Ovary (tissue), 9 donors: Measurements from ENCODE around the gene CEP162. TPM values are rescaled to one million over a fixed set of nuclear protein-coding genes. Genes with fewer than 3 reads are reported as not detected.
"Not testable (repeated sequence)": the region's sequence is repeated elsewhere in the genome, so short reads cannot be mapped to it uniquely, and the experiment has no call there.

Experiments
- DNase-seq, 5 donors: peaks; one replicate each; pipeline ENCODE4 v3.0.0-alpha.2; 2019 to 2020
- H3K27ac ChIP-seq, 2 donors: fragments of 200-600 bp; one replicate each; pipeline versions ENCODE4 v1.5.1 to v1.8.0; 2019 to 2022
- H3K27me3 ChIP-seq: fragments of 200-600 bp; one replicate; pipeline ENCODE4 v1.8.0; 2022
- H3K36me3 ChIP-seq: fragments of 200-600 bp; sonication (generic); one replicate; pipeline ENCODE4 v1.5.1; 2019
- H3K4me1 ChIP-seq: one replicate; pipeline ENCODE4 v1.8.1; 2013; ENCODE audit warnings: mild to moderate bottlenecking, moderate library complexity; ENCODE audit not compliant: insufficient read depth
- H3K4me3 ChIP-seq: fragments of 200-600 bp; sonication (generic); one replicate; pipeline ENCODE4 v1.5.1; 2017
- H3K9me3 ChIP-seq, 2 donors: fragments of 200-600 bp in 1 of 2; sonication (generic) in 1 of 2; one replicate each; pipeline versions ENCODE4 v1.5.1 to v1.8.1; 2013 to 2019; ENCODE audit warnings: mild to moderate bottlenecking in 1 of 2, moderate library complexity in 1 of 2
- EP300 ChIP-seq: sonication (generic); formaldehyde crosslinking; IDR thresholded peaks from one replicate; pipeline ENCODE4 v1.6.1; 2017; ENCODE audit warnings: antibody characterized with exemption
- POLR2A ChIP-seq: fragments of 450-650 bp; IDR thresholded peaks from one replicate; pipeline ENCODE4 v1.6.1; 2017; ENCODE audit warnings: antibody characterized with exemption, mild to moderate bottlenecking, moderate library complexity
- WGBS, 3 donors: extraction: QIAGEN DNeasy Blood & Tissue Kit in 1 of 3; methylation state at CpG; one replicate each; pipeline versions ENCODE4 v1.1.5 to v1.1.7; 2013 to 2017; 5-methylcytosine and 5-hydroxymethylcytosine counted together
- intact Hi-C, 4 donors: fragments of 100-400 bp; cut with DNase I; formaldehyde crosslinking; loops; one replicate each; pipeline versions ENCODE4 v1.11.0 to v1.15.1; 2022 to 2023
- polyA plus RNA-seq, 2 donors: library from polyadenylated mRNA; stranded (reverse); fragments of 200-250 nt in 1 of 2; fragments of 350-450 nt in 1 of 2; fragmentation: Illumina TruSeq in 1 of 2; extraction: RNeasy Lipid Tissue Mini Kit (QIAGEN cat#74804) in 1 of 2; gene quantifications; one replicate each; pipeline ENCODE4 v1.2.3, GENCODE V29; 2013 to 2014
- total RNA-seq, 7 donors: library from RNA; depleted of rRNA in 2 of 7; stranded (reverse); fragments of >200 nt in 2 of 7; fragmentation: NEBNext Ultra II Directional in 3 of 7; extraction: Animal tissue kit (Norgen Biotek cat#: 25700) in 3 of 7; gene quantifications; one replicate each; pipeline versions ENCODE4 v1.1.0 to v1.2.4, GENCODE V29; 2016 to 2023
- TF ChIP-seq, protein P1 (sequence below), 3 donors: fragments of 450-650 bp in 2 of 3; fragments of 200-600 bp in 1 of 3; IDR thresholded peaks; one replicate each; pipeline versions ENCODE4 v1.5.1 to v1.8.0; 2016 to 2022; ENCODE audit warnings: antibody characterized with exemption in 3 of 3, mild to moderate bottlenecking in 1 of 3
- donor health status: DM: no; HTN: no; CAD: no; lungs with moderate emphysema.
- donor health status: DM: no; HTN: no; CAD: no.
- donor health status: Bipolar disorder and iron deficiency.
- donor health status: DM: yes; HTN: yes; CAD: no.
- donor health status: DM: no; HTN: no; CAD: no.
- donor health status: DM: yes; HTN: yes; CAD: no.

Gene CEP162
- total and polyA plus RNA-seq, 9 donors: 5.3 to 16.8 (median 9.7) TPM

DNA sequence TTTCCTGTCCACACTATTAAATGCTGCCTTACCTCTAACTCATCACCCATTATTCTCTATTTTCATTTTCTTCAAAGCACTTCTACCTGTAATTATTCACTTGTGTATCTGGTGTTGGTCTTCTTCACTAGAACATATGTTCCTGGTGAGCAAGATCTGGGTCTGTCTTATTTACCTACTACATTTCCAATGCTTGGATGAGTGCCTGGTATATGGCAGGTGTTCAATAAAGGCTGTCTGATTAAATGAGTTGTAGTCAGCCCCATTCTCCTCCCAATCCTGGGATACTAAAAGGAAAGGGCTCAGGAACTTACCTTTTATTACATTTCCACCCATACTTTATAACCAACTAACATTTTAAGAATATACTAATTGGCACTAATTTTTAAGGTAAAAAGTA, 61.0 kb downstream of the CEP162 start:
- Histone ChIP-seq H3K9me3 (no peaks in the 10 kb centered on the region), H3K27me3 (no peaks in the 10 kb centered on the region), H3K4me1 (no peaks in the 10 kb centered on the region), H3K4me3 (no peak overlapping the region), H3K27ac (no peak overlapping the region), H3K36me3 (no peaks in the 10 kb centered on the region)
- TF ChIP-seq, protein P1, sequence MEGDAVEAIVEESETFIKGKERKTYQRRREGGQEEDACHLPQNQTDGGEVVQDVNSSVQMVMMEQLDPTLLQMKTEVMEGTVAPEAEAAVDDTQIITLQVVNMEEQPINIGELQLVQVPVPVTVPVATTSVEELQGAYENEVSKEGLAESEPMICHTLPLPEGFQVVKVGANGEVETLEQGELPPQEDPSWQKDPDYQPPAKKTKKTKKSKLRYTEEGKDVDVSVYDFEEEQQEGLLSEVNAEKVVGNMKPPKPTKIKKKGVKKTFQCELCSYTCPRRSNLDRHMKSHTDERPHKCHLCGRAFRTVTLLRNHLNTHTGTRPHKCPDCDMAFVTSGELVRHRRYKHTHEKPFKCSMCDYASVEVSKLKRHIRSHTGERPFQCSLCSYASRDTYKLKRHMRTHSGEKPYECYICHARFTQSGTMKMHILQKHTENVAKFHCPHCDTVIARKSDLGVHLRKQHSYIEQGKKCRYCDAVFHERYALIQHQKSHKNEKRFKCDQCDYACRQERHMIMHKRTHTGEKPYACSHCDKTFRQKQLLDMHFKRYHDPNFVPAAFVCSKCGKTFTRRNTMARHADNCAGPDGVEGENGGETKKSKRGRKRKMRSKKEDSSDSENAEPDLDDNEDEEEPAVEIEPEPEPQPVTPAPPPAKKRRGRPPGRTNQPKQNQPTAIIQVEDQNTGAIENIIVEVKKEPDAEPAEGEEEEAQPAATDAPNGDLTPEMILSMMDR (IDR thresholded peaks at IDR 0.05): no peak
- TF ChIP-seq EP300 (no peak), POLR2A (no peak)
- intact Hi-C loops: no loop called here
- DNase-seq: no peak

DNA sequence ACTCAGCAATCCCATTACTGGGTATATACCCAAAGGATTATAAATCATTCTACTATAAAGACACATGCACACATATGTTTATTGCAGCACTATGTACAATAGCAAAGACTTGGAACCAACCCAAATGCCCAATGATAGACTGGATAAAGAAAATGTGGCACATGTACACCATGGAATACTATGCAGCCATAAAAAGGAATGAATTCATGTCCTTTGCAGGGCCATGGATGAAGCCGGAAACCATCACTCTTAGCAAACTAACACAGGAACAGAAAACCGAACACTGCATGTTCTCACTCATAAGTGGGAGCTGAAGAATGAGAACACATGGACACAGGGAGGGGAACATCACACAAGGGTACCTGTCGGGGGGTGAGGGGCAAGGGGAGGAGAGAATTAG, 63.1 kb downstream of the CEP162 start:
- H3K4me1 ChIP-seq, H3K36me3 ChIP-seq, H3K4me3 ChIP-seq, H3K27me3 ChIP-seq, DNase-seq, H3K27ac ChIP-seq, H3K9me3 ChIP-seq, intact Hi-C loops: not testable (repeated sequence)
- 99 to 100% (median 99%) methylated on average over 3 of the region's 3 CpGs for WGBS, 3 donors

DNA sequence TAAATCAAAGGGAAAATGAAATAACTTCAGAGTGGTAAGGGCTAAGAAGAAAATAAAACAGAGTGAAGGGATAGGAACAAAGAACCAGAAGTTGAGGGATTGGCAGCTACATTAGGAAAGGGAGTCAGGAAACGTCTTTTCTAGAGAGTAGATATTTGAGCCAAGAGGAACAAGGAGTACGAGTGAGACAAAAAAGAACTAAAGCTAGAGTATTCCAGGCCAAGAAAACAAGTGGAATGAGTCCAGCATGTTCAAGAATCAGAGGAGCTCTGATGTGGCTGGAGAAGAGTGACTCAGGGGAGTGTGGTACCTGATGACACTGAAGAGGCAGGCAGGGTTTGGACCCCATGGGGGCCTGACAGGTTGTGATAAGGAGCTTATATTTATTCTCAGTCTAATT, 66.3 kb downstream of the CEP162 start:
- H3K36me3 ChIP-seq: no peaks in the 10 kb centered on the region
- DNase-seq: no peak

DNA sequence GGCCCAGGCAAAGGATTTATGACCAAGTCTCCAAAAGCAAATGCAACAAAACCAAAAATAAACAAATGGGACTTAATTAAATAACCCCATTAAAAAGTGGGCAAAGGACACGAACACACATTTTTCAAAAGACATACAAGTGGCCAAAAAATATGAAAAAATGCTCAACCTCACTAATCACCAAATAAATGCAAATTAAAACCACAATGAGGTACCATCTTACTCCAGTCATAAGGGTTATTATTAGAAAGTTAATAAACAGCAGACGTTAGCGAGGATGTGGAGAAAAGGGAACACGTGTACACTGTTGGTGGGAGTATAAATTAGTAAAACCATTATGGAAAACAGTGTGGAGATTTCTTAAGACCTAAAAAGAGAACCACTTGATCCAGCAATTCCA, 71.1 kb downstream of the CEP162 start:
- no peaks in the 10 kb centered on the region for H3K9me3 ChIP-seq
- H3K36me3 ChIP-seq: no peaks in the 10 kb centered on the region
- no peak overlapping the region for H3K27ac ChIP-seq
- 67 to 84% (median 82%) methylated on average over 4 of the region's 4 CpGs for WGBS, 3 donors
- no peaks in the 10 kb centered on the region for H3K4me1 ChIP-seq
- H3K27me3 ChIP-seq: no peaks in the 10 kb centered on the region
- TF ChIP-seq, protein P1 (IDR thresholded peaks at IDR 0.05): no peak
- TF ChIP-seq POLR2A (no peak), EP300 (no peak)
- no peak overlapping the region for H3K4me3 ChIP-seq
- DNase-seq: no peak
- intact Hi-C loops: no loop called here

More for the DNA sequence above, 66.3 kb downstream of the CEP162 start:
- Histone ChIP-seq H3K27ac (no peak overlapping the region), H3K4me3 (no peak overlapping the region), H3K9me3 (no peaks in the 10 kb centered on the region), H3K4me1 (no peaks in the 10 kb centered on the region), H3K27me3 (no peaks in the 10 kb centered on the region)
- intact Hi-C loops: no loop called here
- TF ChIP-seq POLR2A: no peak
- no peak for TF ChIP-seq EP300
- TF ChIP-seq, protein P1 (IDR thresholded peaks at IDR 0.05): no peak
- 51 to 57% (median 57%) methylated on average over 2 of the region's 2 CpGs for WGBS, 3 donors

DNA sequence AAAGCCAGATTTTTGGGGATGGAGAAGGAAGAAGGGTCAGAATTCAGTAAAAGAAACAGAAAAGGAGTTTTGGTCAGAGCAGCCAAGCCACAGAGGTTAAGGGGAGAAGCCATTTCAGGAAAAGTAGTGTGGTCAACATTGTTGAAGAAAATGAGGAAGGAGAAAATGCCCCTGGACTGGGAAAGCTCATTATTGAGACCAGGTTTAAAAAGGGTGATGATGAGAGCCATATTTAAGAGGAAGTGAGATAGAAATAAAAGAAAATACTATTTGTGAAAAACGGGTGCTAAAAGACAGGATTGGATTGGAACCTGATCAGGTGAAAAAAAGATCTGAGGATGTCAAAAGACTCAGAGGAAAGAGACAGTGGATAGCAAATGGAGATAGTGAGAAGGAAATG, 75.8 kb downstream of the CEP162 start:
- Histone ChIP-seq H3K36me3 (no peaks in the 10 kb centered on the region), H3K9me3 (no peaks in the 10 kb centered on the region), H3K27ac (no peak overlapping the region), H3K27me3 (no peaks in the 10 kb centered on the region), H3K4me1 (no peaks in the 10 kb centered on the region), H3K4me3 (no peak overlapping the region)
- no peak for DNase-seq
- intact Hi-C loops: no loop called here
- TF ChIP-seq POLR2A: no peak
- TF ChIP-seq EP300: no peak
- TF ChIP-seq, protein P1 (IDR thresholded peaks at IDR 0.05): no peak
- WGBS, 3 donors: 76 to 85% (median 85%) methylated on average over 1 of the region's 1 CpG
